GM12878 (cell line): ENCODE data around the gene LBR. TPM values are rescaled to one million over a fixed set of nuclear protein-coding genes. Genes with fewer than 3 reads are reported as not detected.

Source experiments
- BACH1 ChIP-seq: fragments of 450-650 bp; IDR thresholded peaks from 2 replicates; pipeline ENCODE4 v1.6.1; 2017; ENCODE audit warnings: mild to moderate bottlenecking, borderline replicate concordance
- BCLAF1 ChIP-seq: fragments of 450-650 bp; IDR thresholded peaks from 2 replicates; pipeline ENCODE4 v1.6.1; 2017; ENCODE audit warnings: antibody characterized with exemption, mild to moderate bottlenecking, moderate library complexity
- CBX3 ChIP-seq: fragments of 200-600 bp; sonication (generic); IDR thresholded peaks from 2 replicates; pipeline ENCODE4 v1.6.1; 2016; ENCODE audit warnings: low read depth, borderline replicate concordance
- CHD4 ChIP-seq: fragments of 200-600 bp; sonication (generic); IDR thresholded peaks from 2 replicates; pipeline ENCODE4 v1.6.1; 2016; ENCODE audit warnings: mild to moderate bottlenecking
- E2F8 ChIP-seq: fragments of 450-650 bp; IDR thresholded peaks from 2 replicates; pipeline ENCODE4 v1.6.1; 2018; ENCODE audit warnings: mild to moderate bottlenecking, low read depth, moderate library complexity; ENCODE audit not compliant: partially characterized antibody
- E4F1 ChIP-seq: fragments of 450-650 bp; IDR thresholded peaks from 2 replicates; pipeline ENCODE4 v1.6.1; 2018; ENCODE audit warnings: borderline replicate concordance, mild to moderate bottlenecking; ENCODE audit not compliant: partially characterized antibody
- EGR1 ChIP-seq, 2 experiments: IDR thresholded peaks; 1 replicate in 1 of 2; 2 replicates in 1 of 2; pipeline ENCODE4 v1.6.1; 2011 to 2012; ENCODE audit warnings: low read depth in 2 of 2, low read length in 2 of 2, borderline replicate concordance in 1 of 2, mild to moderate bottlenecking in 1 of 2, moderate library complexity in 1 of 2
- MEF2A ChIP-seq: IDR thresholded peaks from 2 replicates; pipeline ENCODE4 v1.6.1; 2011; ENCODE audit warnings: low read depth, mild to moderate bottlenecking, low read length, moderate library complexity; ENCODE audit not compliant: insufficient read depth
- PML ChIP-seq: IDR thresholded peaks from 2 replicates; pipeline ENCODE4 v1.6.1; 2012; ENCODE audit warnings: low read length, inconsistent platforms
- USF2 ChIP-seq: IDR thresholded peaks from 2 replicates; pipeline ENCODE4 v1.6.1; 2011; ENCODE audit warnings: low read depth, low read length, improper control_type of control experiment, borderline replicate concordance
- ZBED1 ChIP-seq: IDR thresholded peaks from 2 replicates; pipeline ENCODE4 v1.6.1; 2016; ENCODE audit warnings: borderline replicate concordance
- ZBTB4 ChIP-seq: fragments of 450-650 bp; formaldehyde crosslinking; IDR thresholded peaks from 2 replicates; pipeline ENCODE4 v1.4.0; 2022; ENCODE audit warnings: mild to moderate bottlenecking, moderate library complexity
- polyA plus RNA-seq, 11 experiments: library from polyadenylated mRNA; depleted of rRNA in 4 of 11; unstranded in 6 of 11; stranded (reverse) in 5 of 11; fragments of >200 nt; fragmentation: Nextera tagmentation in 4 of 11; fragmentation: Illumina TruSeq in 1 of 11; extraction: Ambion mirVana in 4 of 11; extraction: Trizol in 1 of 11; gene quantifications; 1 replicate in 1 of 11; 2 replicates in 10 of 11; pipeline versions ENCODE4 v1.2.1 to v1.2.3, GENCODE V29; 2011 to 2016; ENCODE audit warnings: inconsistent platforms in 2 of 11, missing spikeins in 2 of 11, low read depth in 1 of 11
- total RNA-seq, 4 experiments: library from RNA; depleted of rRNA in 3 of 4; stranded (reverse); fragments of >200 nt in 3 of 4; fragmentation: Illumina TruSeq in 1 of 4; extraction: Trizol in 1 of 4; gene quantifications; 2 replicates each; pipeline versions ENCODE4 v1.2.1 to v1.2.3, GENCODE V29; 2013 to 2021

LBR gene
- total and polyA plus RNA-seq, 10 of the 15 experiments (the other 5 are each of a cell fraction or from before 2014, with no cell fraction given), result 81.8 to 178 (median 114) TPM

GRCh38 chr1:225428068-225428880 lies 436 bp upstream of the LBR start (continued):
- TF ChIP-seq E2F8, result no peak
- no peak for TF ChIP-seq ZBTB4
- peak; percentile 48; the same call in 1 of the 2 replicates for TF ChIP-seq ZBED1
- TF ChIP-seq CHD4, result no peak
- TF ChIP-seq CBX3, result no peak
- no peak for TF ChIP-seq E4F1
- peak; percentile 99 for TF ChIP-seq BACH1
- peak; percentile 85 for TF ChIP-seq PML
- no peak for TF ChIP-seq EGR1 (IDR thresholded peaks at IDR 0.05; ENCODE audit: borderline replicate concordance in 1 of 2, low read depth in 2 of 2, low read length in 2 of 2)
- no peak for TF ChIP-seq BCLAF1
- TF ChIP-seq USF2, result no peak
- no peak for TF ChIP-seq MEF2A
